HG02885 (cell line): ENCODE data around the gene PPOX.

Experiments used
- ATAC-seq: cut with Tn5 transposase; IDR thresholded peaks from one replicate; pipeline ENCODE4 v1.9.1; 2021; ENCODE audit warnings: mild to moderate bottlenecking; ENCODE audit not compliant: unreplicated experiment, poor library complexity

The PPOX gene

DNA sequence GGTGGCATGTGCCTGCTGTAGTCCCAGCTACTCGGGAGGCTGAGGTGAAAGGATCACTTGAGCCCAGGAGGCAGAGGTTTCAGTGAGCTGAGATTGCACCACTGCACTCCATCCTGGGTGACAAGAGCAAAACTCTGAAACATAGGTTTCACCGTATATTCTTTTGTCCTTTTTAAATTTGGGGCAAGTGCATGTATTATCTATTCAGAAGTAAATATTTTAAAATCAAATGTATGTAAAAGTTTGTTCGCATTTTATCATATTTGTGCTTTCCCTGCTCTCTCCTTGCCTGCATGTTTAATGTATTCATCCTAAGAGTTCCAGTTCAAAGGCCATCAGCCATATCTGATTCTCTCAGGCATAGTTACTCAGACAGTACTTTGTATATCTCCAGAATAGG is 20.4 kb upstream of the PPOX start:
- no peak for ATAC-seq

GRCh38 chr1:161153176-161153575 is 13.1 kb upstream of the PPOX start:
- ATAC-seq: peak; percentile 13

DNA sequence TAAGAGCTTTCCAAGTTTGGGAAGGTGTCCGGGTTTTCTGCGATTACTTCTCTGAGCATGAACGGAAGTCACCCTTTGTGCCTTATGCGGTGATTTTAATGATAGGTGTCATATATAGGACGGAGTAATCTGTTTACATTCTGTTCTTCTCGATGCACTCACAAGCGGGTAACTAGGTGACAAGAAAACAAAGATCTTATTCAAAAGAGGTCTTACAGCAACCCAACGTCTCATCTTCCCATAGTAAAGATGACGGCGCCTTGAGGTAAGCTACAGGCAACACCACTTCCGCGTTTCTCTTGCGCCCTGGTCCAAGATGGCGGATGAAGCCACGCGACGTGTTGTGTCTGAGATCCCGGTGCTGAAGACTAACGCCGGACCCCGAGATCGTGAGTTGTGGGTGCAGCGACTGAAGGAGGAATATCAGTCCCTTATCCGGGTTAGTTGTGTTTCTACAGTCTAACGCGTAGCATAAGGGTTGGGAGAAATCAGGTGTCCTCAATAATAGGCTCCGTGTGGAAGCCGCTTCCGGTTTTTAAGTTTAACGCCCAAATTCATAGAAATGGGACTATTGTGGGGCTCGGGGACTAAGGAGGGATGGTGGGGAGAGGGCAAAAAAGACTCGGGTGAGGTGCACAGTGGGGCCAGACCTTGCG is 12.4 kb upstream of the PPOX start, which contains the start of gene UFC1:
UFC1 (plus strand) TSS at position 297 of the 656 bp plus-strand sequence; CDS start at position 317, 20 bp downstream.
- peak; percentile 94 for ATAC-seq

GRCh38 chr1:161157867-161158266 is 8.4 kb upstream of the PPOX start:
- no peak for ATAC-seq

DNA sequence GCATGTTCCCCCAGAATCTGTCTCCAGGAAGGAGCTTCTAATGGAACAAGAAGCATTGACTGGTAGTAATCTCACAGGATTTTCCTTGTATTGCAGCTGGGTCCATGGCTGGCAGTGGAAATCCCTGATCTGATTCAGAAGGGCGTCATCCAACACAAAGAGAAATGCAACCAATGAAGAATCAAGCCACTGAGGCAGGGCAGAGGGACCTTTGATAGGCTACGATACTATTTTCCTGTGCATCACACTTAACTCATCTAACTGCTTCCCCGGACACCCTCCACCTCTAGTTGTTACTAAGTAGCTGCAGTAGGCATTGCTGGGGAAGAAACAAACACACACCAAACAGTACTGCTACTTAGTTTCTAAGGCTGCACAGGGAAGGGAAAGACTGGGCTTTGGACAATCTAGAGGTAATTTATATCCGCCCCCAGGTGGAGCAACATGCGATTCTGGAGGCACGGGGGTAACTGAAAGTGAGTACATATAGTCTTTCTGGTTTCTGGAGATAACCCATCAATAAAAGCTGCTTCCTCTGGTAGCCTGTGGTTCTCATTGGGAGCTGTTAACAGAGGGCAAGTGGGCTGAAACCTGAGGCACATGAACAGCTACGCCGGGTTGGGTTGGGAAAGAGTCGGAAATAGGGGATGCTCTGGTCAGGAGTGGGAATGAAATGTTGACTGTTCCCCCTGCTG is 7.8 kb upstream of the PPOX start:
- no peak for ATAC-seq

GRCh38 chr1:161159087-161159912 is 6.9 kb upstream of the PPOX start, which contains the start of gene USP21:
Gene USP21, plus strand, starts transcription at chr1:161159500. Its CDS starts 1,141 bp downstream, at chr1:161160641.
- peak; percentile 90 for ATAC-seq

DNA sequence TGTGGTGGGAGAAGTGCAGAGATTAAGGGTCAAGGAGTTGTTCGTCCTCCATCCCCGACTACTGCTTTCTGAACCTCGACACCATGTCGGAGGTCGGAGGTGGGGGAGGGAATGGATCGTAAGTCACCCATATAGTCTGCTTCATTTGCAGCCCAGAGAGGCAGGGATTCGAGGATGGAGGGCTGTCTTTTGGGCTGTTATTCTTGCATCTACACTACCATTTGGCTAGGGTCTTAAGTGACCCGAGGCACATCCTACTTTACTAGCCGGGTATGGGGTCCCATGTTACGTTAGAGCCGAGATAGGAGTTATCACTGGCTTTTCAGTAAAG is 6.3 kb upstream of the PPOX start:
- no peak for ATAC-seq

- no peak for ATAC-seq
These were observed 5.5 kb upstream of the PPOX start for GRCh38 chr1:161160671-161161145.

DNA sequence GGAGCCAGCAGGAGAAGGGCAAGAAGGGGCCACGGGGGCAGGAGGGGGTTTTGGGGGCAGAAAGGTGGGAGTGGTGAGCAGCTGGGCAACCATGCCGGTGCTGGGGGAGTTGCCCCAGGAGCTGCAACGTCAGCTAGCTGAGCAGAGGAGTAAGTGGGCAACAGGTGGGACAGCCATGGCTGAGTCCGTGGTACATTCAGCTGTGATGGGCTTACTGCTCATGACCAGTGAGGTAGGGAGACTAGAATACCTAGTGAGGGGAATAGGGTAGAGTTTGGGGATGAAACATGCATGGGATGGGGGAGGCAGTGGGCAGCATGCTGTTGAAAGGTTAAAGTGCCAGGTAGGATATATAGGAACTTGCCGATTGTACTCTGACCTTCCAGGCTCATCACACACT is 4.6 kb upstream of the PPOX start:
- no peak for ATAC-seq

DNA sequence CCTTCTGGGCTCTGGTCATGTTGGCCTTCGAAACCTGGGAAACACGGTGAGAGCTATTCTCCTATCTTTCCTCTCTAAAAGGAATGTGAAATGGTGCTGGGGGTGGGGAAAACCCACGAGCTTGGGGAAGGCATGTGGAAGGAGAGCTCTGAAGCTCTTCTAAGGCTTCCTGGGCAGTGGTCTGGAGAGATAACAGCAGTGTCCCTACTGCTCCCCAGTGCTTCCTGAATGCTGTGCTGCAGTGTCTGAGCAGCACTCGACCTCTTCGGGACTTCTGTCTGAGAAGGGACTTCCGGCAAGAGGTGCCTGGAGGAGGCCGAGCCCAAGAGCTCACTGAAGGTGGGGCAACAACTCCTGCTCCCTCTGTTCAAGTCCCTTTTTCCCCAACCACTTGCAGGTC is 4.2 kb upstream of the PPOX start:
- no peak for ATAC-seq

DNA sequence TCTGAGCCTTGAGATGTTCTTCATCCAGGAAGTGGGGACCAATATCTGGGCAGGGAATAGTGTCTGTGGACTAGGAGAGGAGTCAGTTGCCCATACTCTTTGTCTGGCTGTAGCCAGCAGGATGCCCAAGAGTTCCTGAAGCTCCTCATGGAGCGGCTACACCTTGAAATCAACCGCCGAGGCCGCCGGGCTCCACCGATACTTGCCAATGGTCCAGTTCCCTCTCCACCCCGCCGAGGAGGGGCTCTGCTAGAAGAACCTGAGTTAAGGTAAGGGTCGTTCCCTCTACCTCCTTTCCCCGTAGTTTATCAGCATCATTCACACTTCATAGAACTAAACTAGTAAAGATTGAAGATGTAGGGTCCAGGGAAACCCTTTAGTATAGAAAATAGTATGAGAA is 3.4 kb upstream of the PPOX start:
- no peak for ATAC-seq

DNA sequence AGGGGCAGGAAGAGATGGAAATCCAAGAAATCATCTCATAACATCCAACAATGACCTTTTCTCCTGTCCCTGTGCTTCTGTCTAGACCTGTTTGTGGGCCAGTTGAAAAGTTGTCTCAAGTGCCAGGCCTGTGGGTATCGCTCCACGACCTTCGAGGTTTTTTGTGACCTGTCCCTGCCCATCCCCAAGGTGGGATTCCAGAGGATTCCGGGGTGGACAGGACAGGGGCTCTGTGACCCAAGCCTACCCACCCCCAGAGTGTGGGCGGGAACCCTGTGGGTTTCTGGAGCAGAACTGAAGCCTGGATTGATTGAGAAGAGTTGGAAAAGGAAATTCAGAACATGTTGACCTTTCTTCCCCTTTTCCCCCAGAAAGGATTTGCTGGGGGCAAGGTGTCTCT is 2.4 kb upstream of the PPOX start:
- ATAC-seq: no peak

DNA sequence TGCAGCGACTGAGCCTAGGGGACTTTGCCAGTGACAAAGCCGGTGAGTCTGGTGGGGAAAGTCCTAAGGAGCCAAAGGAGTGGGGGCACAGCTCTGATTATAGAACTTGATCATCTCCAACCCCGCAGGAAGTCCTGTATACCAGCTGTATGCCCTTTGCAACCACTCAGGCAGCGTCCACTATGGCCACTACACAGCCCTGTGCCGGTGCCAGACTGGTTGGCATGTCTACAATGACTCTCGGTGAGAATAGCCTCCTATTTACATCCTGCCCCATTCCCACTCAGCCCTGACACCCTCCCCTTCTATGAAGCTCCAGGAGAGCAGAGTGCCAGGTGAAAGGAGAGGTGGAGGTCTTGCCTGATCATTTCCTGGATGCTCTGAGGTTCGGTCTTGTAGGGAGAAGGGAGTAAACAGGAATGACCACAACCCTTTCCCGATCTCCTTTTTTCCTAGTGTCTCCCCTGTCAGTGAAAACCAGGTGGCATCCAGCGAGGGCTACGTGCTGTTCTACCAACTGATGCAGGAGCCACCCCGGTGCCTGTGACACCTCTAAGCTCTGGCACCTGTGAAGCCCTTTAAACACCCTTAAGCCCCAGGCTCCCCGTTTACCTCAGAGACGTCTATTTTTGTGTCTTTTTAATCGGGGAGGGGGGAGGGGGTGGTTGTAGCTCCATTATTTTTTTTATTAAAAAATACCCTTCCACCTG is 1.2 kb upstream of the PPOX start:
- no peak for ATAC-seq

GRCh38 chr1:161166669-161167548 is 683 bp downstream of the PPOX start:
- ATAC-seq: no peak

DNA sequence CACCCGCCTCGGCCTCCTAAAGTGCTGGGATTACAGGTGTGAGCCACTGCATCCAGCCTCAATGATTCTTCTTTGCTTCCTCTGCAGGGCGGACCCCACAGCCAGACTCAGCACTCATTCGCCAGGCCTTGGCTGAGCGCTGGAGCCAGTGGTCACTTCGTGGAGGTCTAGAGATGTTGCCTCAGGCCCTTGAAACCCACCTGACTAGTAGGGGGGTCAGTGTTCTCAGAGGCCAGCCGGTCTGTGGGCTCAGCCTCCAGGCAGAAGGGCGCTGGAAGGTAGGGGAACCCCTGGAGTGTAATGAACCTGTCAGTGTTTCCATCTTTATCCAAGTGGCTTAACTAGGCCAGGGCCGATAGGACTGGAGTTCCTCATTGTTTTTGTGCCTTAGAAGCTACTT is 2.7 kb downstream of the PPOX start:
- no peak for ATAC-seq

DNA sequence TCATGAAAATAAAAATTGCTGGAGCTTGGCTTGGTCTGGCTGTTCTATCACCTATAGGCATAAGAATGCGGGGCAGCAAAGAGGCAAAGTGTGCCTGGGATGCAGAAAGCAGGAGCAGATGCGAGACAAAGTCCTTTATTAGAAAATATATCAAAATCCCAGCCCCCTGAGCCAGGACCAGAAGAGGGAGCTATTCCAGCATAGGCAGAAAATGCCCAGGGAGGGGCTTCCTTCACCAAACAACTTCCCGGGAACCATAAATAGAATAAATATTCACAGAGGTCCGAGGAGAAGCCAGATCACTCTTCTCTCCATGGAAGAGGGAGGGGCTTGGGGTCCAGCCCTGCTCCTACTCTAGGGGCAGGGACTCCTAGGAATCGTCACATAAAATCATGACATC is 5.0 kb downstream of the PPOX start:
- no peak for ATAC-seq

- no peak for ATAC-seq
These were observed 5.5 kb downstream of the PPOX start for GRCh38 chr1:161171696-161172095.

- no peak for ATAC-seq
These were observed 6.1 kb downstream of the PPOX start for GRCh38 chr1:161172349-161172748.

GRCh38 chr1:161172776-161173376 is 6.7 kb downstream of the PPOX start:
- no peak for ATAC-seq
